T-helper 2 cell treated with Interferon-gamma antibody and Interleukin-4, amounts not matched to agents 100 ng/mL and 5 ng/mL, for 36 hours (primary cell): ENCODE measurements around the gene STAC3. TPM values are rescaled to one million over a fixed set of nuclear protein-coding genes. Genes with fewer than 3 reads are reported as not detected.

Experiments used
- intact Hi-C: fragments of 100-400 bp; cut with micrococcal nuclease; formaldehyde crosslinking; loops from one replicate; pipeline ENCODE4 v1.15.1; 2023
- total RNA-seq: library from RNA; stranded (reverse); gene quantifications from 2 replicates; pipeline ENCODE4 v1.2.3, GENCODE V29; 2022

Gene STAC3
- total RNA-seq, 1 donor from 2014 or later, result 9.1 TPM

GRCh38 chr12:57213763-57214397 lies 37.1 kb downstream of the STAC3 start:
- intact Hi-C loops, result loop anchor here (1.0 to 2.0 kb wide), 3 partner anchors 15 to 29 kb away; partner anchors contain the start of gene SHMT2

GRCh38 chr12:57213058-57213715 lies 37.8 kb downstream of the STAC3 start:
- intact Hi-C loops, result no loop called here

GRCh38 chr12:57212701-57213057 lies 38.3 kb downstream of the STAC3 start:
- intact Hi-C loops, result no loop called here

GRCh38 chr12:57211791-57212700 lies 38.9 kb downstream of the STAC3 start:
- intact Hi-C loops, result no loop called here

GRCh38 chr12:57210926-57211692 lies 39.9 kb downstream of the STAC3 start:
- intact Hi-C loops, result no loop called here

- intact Hi-C loops, result no loop called here
Observed at GRCh38 chr12:57210461-57210860, 40.5 kb downstream of the STAC3 start.

- intact Hi-C loops, result no loop called here
Observed at GRCh38 chr12:57209916-57210315, 41.1 kb downstream of the STAC3 start.

- intact Hi-C loops, result no loop called here
Observed at GRCh38 chr12:57208631-57209282, 42.2 kb downstream of the STAC3 start.

- intact Hi-C loops, result no loop called here
Observed at GRCh38 chr12:57207731-57208630, 43.0 kb downstream of the STAC3 start.

- intact Hi-C loops, result no loop called here
Observed at GRCh38 chr12:57205931-57206330, 45.1 kb downstream of the STAC3 start.

GRCh38 chr12:57205186-57205585 lies 45.8 kb downstream of the STAC3 start:
- intact Hi-C loops, result no loop called here

- intact Hi-C loops, result no loop called here
Observed at GRCh38 chr12:57204454-57204853, 46.5 kb downstream of the STAC3 start.

GRCh38 chr12:57203791-57204190 lies 47.2 kb downstream of the STAC3 start:
- intact Hi-C loops, result no loop called here

GRCh38 chr12:57203201-57203600 lies 47.8 kb downstream of the STAC3 start:
- intact Hi-C loops, result no loop called here

GRCh38 chr12:57202321-57202720 lies 48.7 kb downstream of the STAC3 start:
- intact Hi-C loops, result no loop called here

GRCh38 chr12:57201631-57202030 lies 49.4 kb downstream of the STAC3 start:
- intact Hi-C loops, result no loop called here

- intact Hi-C loops, result no loop called here
Observed at GRCh38 chr12:57201219-57201618, 49.8 kb downstream of the STAC3 start.

- intact Hi-C loops, result no loop called here
Observed at GRCh38 chr12:57200497-57200896, 50.5 kb downstream of the STAC3 start.

GRCh38 chr12:57199191-57199590 lies 51.8 kb downstream of the STAC3 start:
- intact Hi-C loops, result no loop called here

- intact Hi-C loops, result no loop called here
Observed at GRCh38 chr12:57198329-57198728, 52.7 kb downstream of the STAC3 start.
